Measurements from ENCODE around the gene SNTN.
"Not testable (repeated sequence)": the region's sequence is repeated elsewhere in the genome, so short reads cannot be mapped to it uniquely, and the experiment has no call there.

The SNTN gene
- total RNA-seq: 0 to 0.52 (median 0) reads per million in 18 experiments

GRCh38 chr3:63652066-63652725 lies at the start of gene SNTN:
Gene SNTN, plus strand, starts transcription at chr3:63652675. Its CDS starts 13 bp downstream, at chr3:63652688.
- DNase-seq: no peak

GRCh38 chr3:63607716-63608115 lies 44.8 kb upstream of the SNTN start:
- no peak for DNase-seq

DNA sequence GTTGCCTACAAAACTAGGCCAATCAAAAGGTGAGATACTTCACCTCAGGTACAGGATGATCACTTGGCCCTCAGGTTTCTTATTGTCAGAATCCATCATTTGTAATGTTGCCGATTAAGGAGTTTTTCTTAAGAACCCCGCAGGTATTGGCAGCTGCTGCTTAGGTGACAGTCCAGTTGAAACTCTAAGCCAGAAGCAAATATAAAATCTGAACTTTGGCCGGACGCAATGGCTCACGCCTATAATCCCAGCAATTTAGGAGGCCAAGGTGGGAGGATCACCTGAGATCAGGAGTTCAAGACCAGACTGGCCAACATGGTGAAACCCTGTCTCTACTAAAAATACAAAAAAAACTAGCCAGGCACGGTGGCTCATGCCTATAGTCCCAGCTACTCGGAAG lies 43.1 kb upstream of the SNTN start:
- DNase-seq: no peak

DNA sequence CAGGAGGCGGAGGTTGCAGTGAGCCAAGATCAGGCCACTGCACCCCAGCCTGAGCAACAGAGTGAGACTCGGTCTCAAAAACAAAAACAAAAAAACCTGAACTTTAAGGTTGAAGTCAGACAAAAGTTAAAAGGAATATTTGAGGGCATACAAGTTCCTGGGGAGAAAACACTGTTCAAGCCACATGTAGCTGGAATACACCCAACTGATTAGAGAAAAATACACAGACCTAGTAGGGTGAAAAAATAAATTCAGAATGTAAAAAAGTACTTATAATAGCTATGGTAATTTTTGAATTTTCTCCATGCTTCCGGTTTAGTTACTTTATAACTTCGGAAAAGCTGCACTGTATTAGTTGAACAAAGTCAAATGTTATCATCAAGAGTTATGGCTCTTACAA lies 42.6 kb upstream of the SNTN start:
- DNase-seq: no peak

GRCh38 chr3:63611382-63611781 lies 41.1 kb upstream of the SNTN start:
- no peak for DNase-seq

GRCh38 chr3:63613561-63613960 lies 38.9 kb upstream of the SNTN start:
- DNase-seq: no peak

- DNase-seq: no peak
These were observed 35.1 kb upstream of the SNTN start for GRCh38 chr3:63617391-63617790.

DNA sequence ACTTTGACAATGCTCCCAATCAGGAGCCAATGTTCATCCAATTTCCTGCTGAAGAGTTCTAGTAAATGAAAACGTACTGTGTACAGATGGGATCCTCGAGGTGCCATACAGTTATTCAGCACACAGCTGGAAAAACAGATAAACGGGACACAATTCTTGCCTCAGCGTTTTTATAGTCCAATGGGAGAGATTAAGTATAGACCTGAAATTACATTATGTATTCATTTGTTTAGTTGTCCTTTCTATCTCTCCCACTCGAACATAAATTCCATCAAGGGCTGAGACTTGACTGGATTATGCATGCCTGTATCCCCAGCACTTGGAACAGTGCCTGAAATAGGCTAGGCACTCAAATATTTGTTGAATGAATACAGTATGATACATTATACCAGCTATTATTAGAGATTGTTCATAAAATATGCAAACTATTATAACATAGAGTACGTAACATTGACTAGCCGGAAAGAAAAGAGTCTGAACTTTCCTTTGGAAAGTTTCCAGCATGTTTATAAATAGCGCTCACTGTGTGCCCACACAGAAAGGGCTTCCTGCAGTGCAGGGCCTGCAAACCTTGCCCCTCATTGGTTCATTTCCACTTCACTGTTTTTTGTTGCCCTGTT lies 27.4 kb upstream of the SNTN start:
- DNase-seq: no peak

- no peak for DNase-seq
These were observed 20.8 kb upstream of the SNTN start for GRCh38 chr3:63631670-63632069.

DNA sequence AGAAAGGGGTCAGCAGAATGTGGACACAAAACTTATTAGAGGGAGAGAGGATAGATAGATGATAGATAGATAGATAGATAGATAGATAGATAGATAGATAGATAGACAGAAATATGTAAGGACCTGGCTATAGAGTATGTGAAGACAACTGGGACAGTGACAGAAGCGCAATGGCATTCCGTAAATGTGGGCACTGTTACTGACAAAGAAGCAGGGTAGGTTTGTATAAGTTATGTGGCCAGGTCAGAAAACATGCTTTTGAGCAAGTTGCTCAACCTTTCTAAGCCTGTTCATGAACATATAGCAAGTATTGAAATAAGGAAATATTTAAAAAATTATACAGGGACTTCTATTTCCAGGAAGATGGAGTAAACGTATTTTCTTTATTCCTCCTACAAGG lies 17.3 kb upstream of the SNTN start:
- no peak for DNase-seq

GRCh38 chr3:63639806-63640205 lies 12.7 kb upstream of the SNTN start:
- DNase-seq: no peak

- DNase-seq: no peak
These were observed 10.0 kb upstream of the SNTN start for GRCh38 chr3:63642488-63642887.

GRCh38 chr3:63644212-63644797 lies 8.2 kb upstream of the SNTN start:
- DNase-seq: no peak

GRCh38 chr3:63644928-63645781 lies 7.3 kb upstream of the SNTN start:
- DNase-seq: not testable (repeated sequence)

DNA sequence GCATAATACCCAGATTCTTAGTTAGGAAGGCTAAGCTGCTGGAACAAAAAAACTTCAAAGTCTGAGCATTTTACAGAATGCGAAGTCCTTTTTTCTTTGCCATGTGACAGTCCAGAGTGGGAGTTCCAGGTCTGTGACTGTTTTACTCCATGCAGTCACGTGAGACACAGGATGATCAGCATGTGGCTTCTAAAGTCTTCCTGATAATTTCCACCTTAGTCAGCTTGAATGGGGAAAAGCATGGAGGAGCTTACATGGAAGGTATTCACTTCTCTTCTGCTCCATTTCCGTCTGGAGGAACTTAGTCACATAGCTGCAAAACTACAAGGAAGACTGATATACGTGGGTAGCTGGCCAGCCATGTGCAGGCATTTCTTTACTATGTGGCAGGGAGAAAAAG lies 1.7 kb downstream of the SNTN start:
- peak in 1 of 2 donors; percentile 15 for DNase-seq

DNA sequence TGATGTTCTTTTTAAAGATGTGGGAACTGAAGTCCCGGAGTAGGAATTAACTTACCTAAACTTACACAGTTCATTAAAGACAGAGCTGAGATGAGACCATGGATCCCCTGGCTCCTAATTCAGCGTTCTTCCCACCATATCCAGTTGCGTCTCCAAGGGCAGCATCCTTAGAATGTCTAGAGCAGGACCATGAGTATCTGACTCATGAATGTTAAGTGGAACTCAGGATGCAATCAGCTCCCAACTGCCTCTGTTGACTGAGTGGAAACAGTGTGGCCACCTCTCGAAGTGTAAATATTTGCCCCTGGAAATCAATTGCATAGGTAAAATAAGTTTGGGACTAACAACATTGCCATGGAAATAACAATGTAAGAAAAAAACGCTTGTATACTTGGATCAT lies 2.5 kb downstream of the SNTN start:
- no peak for DNase-seq

- peak; percentile 6 to 33 for DNase-seq
These were observed 3.0 kb downstream of the SNTN start for GRCh38 chr3:63655519-63655918.

DNA sequence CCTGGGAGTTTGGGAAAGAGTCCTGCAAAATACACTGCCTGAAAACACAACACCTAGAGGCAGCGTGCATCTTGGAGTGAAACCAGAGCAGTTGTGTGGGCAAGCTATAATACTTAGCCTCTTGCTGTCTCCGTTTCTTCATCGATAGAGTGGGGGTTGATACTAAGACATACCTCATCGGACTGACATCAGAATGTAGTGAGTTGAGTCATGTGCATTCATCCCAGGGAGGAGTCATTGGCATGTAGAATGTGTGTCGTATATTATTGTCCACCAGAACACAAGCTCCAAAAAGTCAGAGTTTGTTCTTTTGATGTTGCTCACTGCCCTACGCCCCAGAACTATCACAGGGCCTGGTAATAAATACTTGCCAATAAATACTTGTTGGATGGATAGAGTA lies 4.3 kb downstream of the SNTN start:
- no peak for DNase-seq

GRCh38 chr3:63661242-63661641 lies 8.8 kb downstream of the SNTN start:
- no peak for DNase-seq

GRCh38 chr3:63662011-63662410 lies 9.5 kb downstream of the SNTN start:
- no peak for DNase-seq

DNA sequence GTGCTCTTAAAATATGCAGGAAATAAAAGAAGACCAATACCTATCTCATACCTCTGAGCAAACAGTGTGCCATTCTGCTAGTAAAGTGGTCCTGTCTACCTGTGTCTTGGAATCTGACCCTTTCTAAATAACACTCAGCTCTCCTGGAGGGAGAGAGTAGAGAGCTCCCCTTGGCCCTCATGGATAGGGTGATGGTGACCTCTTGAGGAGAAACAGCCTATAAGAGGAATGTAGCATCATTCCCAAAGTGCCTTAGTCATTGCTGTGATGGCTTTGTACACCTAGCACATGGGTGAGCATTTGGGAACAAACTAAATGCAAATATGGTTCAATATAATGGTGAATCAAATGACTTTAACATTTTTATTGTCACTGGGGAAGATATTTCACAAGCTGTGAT lies 10.0 kb downstream of the SNTN start:
- DNase-seq: no peak

DNA sequence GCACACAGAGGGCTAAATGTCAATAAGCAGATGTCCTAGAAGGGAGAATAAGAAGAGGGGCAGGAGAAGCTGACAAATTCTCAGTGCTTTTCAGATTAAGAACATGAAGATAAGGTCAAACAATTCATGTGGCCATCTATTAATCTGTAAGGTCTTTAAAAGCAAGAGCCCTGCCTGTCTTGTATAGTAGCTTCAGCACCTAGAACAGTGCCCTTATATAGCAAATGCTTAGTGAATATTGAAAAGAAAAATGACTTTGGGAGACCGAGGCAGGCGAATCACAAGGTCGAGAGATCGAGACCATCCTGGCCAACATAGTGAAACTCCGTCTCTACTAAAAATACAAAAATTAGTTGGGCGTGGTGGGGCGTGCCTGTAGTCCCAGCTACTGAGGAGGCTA lies 18.1 kb downstream of the SNTN start:
- no peak for DNase-seq

- DNase-seq: no peak
These were observed 20.6 kb downstream of the SNTN start for GRCh38 chr3:63673111-63673510.
